AG04449 (cell line): ENCODE results near the gene CRBN.

ENCODE experiments used
- CTCF ChIA-PET: fragments of 350-600 bp; formaldehyde crosslinking; extraction: SDS; loops from one replicate; lab custom pipeline; 2021; ENCODE audit warnings: antibody characterized with exemption; lab: Yijun Ruan, JAX
- POLR2A ChIA-PET: fragments of 400-600, 350-600 bp; formaldehyde crosslinking; extraction: SDS; loops from one replicate; lab custom pipeline; 2020; ENCODE audit warnings: antibody characterized with exemption, inconsistent platforms; lab: Yijun Ruan, JAX
- DNase-seq: peaks from one replicate; pipeline ENCODE4 v3.0.0-alpha.2; 2010; ENCODE audit warnings: low read depth, low spot score
- H3K4me3 ChIP-seq: 2 replicates; pipeline ENCODE4 v1.5.1; 2011; ENCODE audit warnings: low read depth, mild to moderate bottlenecking, control low read depth, low read length
- CTCF ChIP-seq: IDR thresholded peaks from one replicate; pipeline ENCODE4 v1.5.1; 2011; ENCODE audit warnings: mild to moderate bottlenecking, moderate library complexity, low read length, control low read depth, inconsistent platforms; ENCODE audit not compliant: insufficient read depth; ENCODE audit errors: missing control alignments

Gene CRBN

DNA sequence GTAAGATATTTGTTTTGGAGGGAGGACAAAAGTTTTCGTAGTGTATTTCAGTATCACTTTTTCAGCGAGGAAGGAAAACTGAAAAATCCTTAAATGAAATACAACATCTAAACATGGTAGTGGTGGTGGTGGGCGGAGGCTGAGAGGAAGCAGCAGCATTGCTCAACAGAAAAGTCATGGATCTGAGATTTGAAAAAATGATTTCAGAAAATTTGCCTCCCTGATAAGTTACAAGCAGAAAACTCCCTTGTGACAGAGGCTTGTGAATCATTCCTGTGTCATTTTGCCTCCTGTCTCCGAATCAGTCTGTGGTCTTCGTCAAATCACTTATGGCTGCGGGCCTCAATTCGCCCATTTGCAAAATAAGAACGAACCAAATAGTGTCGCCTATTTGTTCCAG, 965 bp upstream of the CRBN start:
- no peak for TF ChIP-seq CTCF
- no peak for DNase-seq
- ChIA-PET CTCF (interaction anchor here (1.4 to 2.5 kb wide), 3 partner anchors 19 to 26 kb away, joined by 3 to 14 read pairs (median 11); no protein-coding TSS in a partner anchor), POLR2A (no interaction called here)
- H3K4me3 ChIP-seq = no peak overlapping the region

DNA sequence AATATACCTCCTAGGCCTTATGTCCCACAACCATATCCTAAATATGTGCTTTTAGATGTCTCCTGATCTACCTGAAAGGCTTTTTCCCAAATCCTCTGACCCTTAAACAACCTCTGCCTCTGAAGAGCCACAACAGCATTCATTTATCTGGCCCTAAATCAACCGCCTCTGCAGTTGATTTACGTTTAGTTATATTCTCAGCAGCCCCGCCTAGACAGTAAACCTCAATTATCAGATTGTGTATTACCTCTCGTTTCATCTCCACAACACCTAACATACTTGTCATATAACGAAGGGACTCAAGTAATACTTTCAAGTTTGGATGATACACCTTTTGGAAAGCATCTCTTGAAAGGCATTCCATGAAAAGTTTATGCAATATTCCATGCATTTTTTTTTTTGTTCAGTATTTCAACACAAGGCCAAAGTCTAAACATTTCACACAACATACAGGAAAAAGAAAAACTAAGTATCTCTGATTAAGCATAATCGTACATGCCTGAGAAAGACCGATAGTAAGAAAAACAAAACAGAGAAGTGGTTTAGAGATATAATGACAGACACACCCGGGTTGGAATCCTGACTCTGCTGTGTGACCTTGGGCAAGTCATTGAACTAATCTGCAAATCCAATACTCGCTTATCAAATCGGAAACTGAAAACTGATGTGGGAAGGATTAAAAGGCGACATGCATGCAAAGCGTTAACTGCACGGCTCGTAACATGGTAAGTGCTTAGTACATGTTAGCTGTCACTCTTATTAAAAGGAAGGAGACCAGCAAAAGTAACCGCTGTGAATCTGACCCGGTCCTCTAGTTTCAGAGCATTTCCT, 778 bp downstream of the CRBN start:
- ChIA-PET POLR2A (interaction anchor here (0.9 kb wide), 1 partner anchor 19 kb away, joined by 3 read pairs; no protein-coding TSS in a partner anchor), CTCF (interaction anchor here (0.8 to 2.1 kb wide), 9 partner anchors 10 to 49 kb away, joined by 3 to 14 read pairs (median 4); no protein-coding TSS in a partner anchor)
- peak overlapping the region; percentile 89 for H3K4me3 ChIP-seq
- TF ChIP-seq CTCF = no peak
- DNase-seq = no peak

DNA sequence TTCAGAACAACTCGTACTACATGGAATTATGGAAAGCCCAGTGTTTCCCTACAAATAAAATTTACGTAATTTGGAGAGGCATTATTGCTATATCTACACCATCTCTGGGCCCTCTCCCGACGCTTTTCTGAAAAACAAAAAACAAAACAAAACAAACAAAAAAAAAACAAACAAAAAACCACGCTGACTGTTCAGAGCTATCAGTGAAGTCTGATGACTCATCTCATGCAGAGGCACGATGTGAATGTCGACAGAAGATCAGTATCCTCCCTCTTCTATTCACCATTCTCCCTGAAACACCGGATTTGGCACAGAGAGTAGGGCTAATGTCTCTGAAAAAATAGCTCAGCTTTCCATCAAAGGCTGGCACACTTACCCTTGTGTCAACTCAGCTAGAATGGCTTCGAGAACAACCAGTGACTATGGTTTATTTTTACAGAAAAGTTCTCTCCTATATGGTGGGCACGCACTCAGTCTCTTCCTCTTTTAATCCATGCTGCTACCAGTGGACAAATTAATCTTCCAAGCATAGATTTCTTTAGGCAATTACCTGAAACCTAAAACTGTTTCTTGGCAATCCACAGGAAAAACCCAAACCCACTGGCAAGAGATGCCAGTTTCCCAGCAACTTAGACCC, 1.5 kb downstream of the CRBN start:
- TF ChIP-seq CTCF = no peak
- peak overlapping the region; percentile 89 for H3K4me3 ChIP-seq
- CTCF ChIA-PET = interaction anchor here (0.8 to 1.6 kb wide), 3 partner anchors 9 to 43 kb away, joined by 3 to 6 read pairs (median 3); no protein-coding TSS in a partner anchor
- POLR2A ChIA-PET = no interaction called here
- no peak for DNase-seq

GRCh38 chr3:3172627-3173026, 6.9 kb downstream of the CRBN start:
- POLR2A ChIA-PET = no interaction called here
- no peak for TF ChIP-seq CTCF
- H3K4me3 ChIP-seq = no peak overlapping the region

DNA sequence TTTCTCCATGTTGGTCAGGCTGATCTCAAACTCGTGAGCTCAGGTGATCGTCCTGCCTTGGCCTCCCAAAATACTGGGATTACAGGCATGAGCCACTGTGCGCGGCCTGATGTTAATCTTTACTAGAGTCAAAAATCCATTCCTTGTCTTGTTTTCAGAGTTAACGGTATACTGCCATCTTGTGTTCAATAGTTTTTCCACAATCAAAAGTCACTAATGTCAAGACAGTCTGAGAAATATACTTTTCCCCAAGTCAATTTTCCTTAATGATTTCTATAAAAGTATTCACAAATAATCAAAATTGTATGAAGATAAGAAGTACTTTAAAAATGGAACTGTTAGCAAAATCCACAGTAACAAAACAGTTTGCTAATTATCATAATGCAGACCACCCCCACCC, 8.5 kb downstream of the CRBN start:
- DNase-seq = no peak
- POLR2A ChIA-PET = no interaction called here

More at GRCh38 chr3:3172627-3173026, 6.9 kb downstream of the CRBN start:
- CTCF ChIA-PET = interaction anchor here (7.7 kb wide), 1 partner anchor 14 kb away, joined by 80 read pairs; no protein-coding TSS in a partner anchor
- no peak for DNase-seq

More for the DNA sequence above, 8.5 kb downstream of the CRBN start:
- TF ChIP-seq CTCF = peak; percentile 32
- no peak overlapping the region for H3K4me3 ChIP-seq
- CTCF ChIA-PET = interaction anchor here (7.7 kb wide), 1 partner anchor 12 kb away, joined by 80 read pairs; no protein-coding TSS in a partner anchor
